AG10803 (cell line): ENCODE results near the gene CLSTN2.

Experiments
- DNase-seq: peaks from one replicate; pipeline ENCODE4 v3.0.0; 2010; ENCODE audit warnings: low read depth
- H3K4me3 ChIP-seq: 2 replicates; pipeline ENCODE4 v1.5.1; 2011; ENCODE audit warnings: mild to moderate bottlenecking, low read length, control low read depth
- TF ChIP-seq, protein P1 (sequence below): conservative IDR thresholded peaks from 2 replicates; pipeline ENCODE4 v1.5.1; 2011; ENCODE audit warnings: mild to moderate bottlenecking, low read length, control low read depth, inconsistent platforms

Gene CLSTN2

GRCh38 chr3:139933766-139934165 lies 1.2 kb upstream of the CLSTN2 start:
- no peak for DNase-seq
- H3K4me3 ChIP-seq: no peak overlapping the region
- TF ChIP-seq, protein P1, sequence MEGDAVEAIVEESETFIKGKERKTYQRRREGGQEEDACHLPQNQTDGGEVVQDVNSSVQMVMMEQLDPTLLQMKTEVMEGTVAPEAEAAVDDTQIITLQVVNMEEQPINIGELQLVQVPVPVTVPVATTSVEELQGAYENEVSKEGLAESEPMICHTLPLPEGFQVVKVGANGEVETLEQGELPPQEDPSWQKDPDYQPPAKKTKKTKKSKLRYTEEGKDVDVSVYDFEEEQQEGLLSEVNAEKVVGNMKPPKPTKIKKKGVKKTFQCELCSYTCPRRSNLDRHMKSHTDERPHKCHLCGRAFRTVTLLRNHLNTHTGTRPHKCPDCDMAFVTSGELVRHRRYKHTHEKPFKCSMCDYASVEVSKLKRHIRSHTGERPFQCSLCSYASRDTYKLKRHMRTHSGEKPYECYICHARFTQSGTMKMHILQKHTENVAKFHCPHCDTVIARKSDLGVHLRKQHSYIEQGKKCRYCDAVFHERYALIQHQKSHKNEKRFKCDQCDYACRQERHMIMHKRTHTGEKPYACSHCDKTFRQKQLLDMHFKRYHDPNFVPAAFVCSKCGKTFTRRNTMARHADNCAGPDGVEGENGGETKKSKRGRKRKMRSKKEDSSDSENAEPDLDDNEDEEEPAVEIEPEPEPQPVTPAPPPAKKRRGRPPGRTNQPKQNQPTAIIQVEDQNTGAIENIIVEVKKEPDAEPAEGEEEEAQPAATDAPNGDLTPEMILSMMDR: no peak

DNA sequence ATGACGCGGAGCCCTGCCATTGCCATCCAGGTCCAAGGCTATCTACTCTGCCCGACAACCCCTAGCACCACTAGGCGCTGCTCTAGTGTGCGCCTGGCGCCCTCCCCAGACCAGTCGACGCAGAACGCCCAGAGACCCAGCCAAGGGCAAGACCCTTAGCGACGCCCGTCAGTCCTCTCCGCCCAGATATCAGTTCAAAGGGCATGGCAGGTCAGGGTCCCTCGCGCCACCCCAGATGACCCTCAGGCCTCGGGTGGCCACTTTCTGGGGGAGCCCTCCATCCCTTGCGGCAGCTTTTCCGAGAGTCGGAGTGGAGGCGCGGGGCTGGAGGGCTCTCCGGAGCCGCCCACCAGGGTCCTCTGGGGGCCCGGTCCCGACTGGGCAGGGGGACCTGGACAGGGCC lies 371 bp upstream of the CLSTN2 start:
- TF ChIP-seq, protein P1: 0 out of 2 replicates have a peak, but pooled peaks have one; percentile 6
- H3K4me3 ChIP-seq: no peak overlapping the region
- DNase-seq: no peak

DNA sequence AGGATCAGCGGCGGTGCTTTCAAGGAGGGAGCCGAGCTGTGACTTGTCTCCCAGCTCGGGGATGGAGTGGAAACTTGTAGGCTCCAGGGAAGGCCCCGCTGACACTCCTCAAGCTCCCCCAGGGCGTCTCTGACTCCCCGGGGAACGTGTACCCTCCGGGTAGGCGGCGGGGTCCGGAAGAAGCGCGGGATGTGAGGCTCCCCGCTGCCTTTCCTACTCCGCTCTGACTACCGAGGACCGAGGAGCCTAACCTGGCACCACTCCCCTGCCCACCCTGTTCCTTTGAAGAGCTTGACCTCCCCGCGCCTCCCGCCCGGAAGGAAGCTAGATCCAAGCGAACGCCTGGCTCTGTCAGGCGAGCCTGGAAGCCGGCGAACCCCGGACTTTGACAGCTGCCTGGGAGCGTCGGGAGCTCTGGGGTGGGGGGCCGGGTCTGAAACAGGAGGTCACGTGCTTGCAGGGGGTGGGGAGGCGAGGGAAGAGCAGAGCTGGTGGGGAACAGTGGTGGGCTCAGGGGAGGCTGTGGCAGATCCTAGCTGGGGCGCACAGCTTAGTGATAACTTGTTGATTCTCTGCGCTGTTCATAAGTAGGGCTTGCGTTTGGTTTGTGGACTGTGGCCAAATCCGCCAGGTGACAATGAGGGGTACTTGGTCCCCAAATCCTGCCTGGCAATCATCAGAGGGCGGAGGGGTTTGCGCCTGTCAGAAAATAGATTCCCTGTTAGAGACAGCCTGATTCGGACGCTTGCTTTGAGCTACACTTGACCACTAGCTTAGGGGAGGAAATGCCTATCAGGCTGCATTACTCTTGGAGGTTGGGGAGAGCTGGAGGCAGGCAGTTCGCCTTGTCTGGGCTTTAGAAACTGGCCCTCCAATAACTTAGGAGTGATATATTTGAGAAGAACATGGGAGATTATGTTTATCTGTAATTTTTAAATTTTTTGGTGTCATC lies 1.2 kb downstream of the CLSTN2 start:
- TF ChIP-seq, protein P1: no peak
- H3K4me3 ChIP-seq: no peak overlapping the region
- no peak for DNase-seq

GRCh38 chr3:139937674-139938279 lies 2.8 kb downstream of the CLSTN2 start:
- no peak overlapping the region for H3K4me3 ChIP-seq
- TF ChIP-seq, protein P1: peak; percentile 79
- peak; percentile 49 for DNase-seq

DNA sequence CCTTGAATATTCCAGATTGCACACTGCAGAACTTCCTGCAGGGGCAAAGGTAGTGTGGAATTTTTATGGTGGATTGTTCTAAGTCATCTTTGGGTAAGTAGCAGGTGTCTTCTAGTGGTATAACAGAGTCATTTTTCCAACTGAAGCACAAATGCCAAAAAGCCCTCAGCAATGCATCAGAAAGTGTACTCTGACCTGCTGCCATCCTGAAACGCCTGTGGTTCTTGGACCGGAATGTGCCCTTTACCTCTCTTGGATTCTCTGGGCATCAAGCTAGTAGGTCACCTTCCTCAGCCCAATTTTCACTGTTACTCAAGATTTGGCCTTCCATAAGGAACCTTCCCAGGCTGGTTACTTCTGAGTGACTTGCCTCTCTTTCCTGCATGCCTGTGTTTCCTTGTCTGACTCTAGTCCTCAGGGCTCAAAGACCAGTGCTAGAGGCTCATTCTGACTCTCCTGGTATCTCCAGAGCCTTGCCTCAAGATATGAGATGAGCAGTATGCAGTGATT lies 4.8 kb downstream of the CLSTN2 start:
- TF ChIP-seq, protein P1: no peak
- DNase-seq: no peak

DNA sequence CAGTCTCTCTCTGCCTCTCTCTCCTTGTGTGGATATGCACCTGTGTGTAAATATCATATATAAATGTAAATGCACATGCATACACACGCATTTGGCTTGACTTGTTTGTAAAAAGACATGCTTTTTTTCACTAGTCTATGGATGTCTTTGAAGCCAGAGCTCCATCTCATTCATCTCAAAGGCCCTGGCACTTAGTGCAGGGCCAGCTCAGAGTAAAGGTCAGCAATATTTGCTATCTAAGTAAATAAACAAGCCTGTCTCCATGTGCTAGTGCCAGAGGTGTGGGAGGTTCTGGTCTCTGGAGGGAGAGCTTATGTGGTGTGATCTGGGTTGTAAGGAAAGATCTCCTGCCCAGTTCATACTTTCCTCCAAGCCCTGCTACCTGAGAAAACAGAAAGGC lies 5.6 kb downstream of the CLSTN2 start:
- TF ChIP-seq, protein P1: no peak
- no peak for DNase-seq
- H3K4me3 ChIP-seq: no peak overlapping the region

More for the DNA sequence above, 4.8 kb downstream of the CLSTN2 start:
- H3K4me3 ChIP-seq: no peak overlapping the region
